IPS DF 4.7 (cell line): ENCODE data around the gene BCL2L13.
"Not testable (repeated sequence)": the region's sequence is repeated elsewhere in the genome, so short reads cannot be mapped to it uniquely, and the experiment has no call there.

Source experiments
- DNase-seq: peaks from one replicate; pipeline ENCODE4 v3.0.0-alpha.2; 2013; ENCODE audit warnings: low spot score; ENCODE audit errors: extremely low read depth

BCL2L13 gene

GRCh38 chr22:17694752-17695151 is 56.2 kb downstream of the BCL2L13 start:
- no peak for DNase-seq

- no peak for DNase-seq
These were observed 57.4 kb downstream of the BCL2L13 start for GRCh38 chr22:17695986-17696385.

GRCh38 chr22:17697196-17697595 is 58.6 kb downstream of the BCL2L13 start:
- not testable (repeated sequence) for DNase-seq

GRCh38 chr22:17698276-17698675 is 59.7 kb downstream of the BCL2L13 start:
- DNase-seq, result not testable (repeated sequence)

GRCh38 chr22:17698948-17699347 is 60.4 kb downstream of the BCL2L13 start:
- DNase-seq, result no peak

GRCh38 chr22:17699696-17700340 is 61.3 kb downstream of the BCL2L13 start:
- no peak for DNase-seq

GRCh38 chr22:17700778-17701177 is 62.2 kb downstream of the BCL2L13 start:
- DNase-seq, result no peak

- DNase-seq, result no peak
These were observed 65.3 kb downstream of the BCL2L13 start for GRCh38 chr22:17703811-17704210.

- no peak for DNase-seq
These were observed 67.0 kb downstream of the BCL2L13 start for GRCh38 chr22:17705546-17705945.

- DNase-seq, result peak; percentile 9
These were observed 67.7 kb downstream of the BCL2L13 start for GRCh38 chr22:17705951-17706900.

GRCh38 chr22:17706947-17707346 is 68.4 kb downstream of the BCL2L13 start:
- DNase-seq, result no peak

- DNase-seq, result no peak
These were observed 69.0 kb downstream of the BCL2L13 start for GRCh38 chr22:17707526-17707925.

- no peak for DNase-seq
These were observed 71.5 kb downstream of the BCL2L13 start for GRCh38 chr22:17710023-17710422.

GRCh38 chr22:17712441-17712840 is 73.9 kb downstream of the BCL2L13 start:
- no peak for DNase-seq

GRCh38 chr22:17716529-17716928 is 78.0 kb downstream of the BCL2L13 start:
- DNase-seq, result no peak

GRCh38 chr22:17717708-17718107 is 79.2 kb downstream of the BCL2L13 start:
- no peak for DNase-seq

- no peak for DNase-seq
These were observed 81.4 kb downstream of the BCL2L13 start for GRCh38 chr22:17719911-17720310.

GRCh38 chr22:17724241-17724640 is 85.7 kb downstream of the BCL2L13 start:
- DNase-seq, result no peak

- DNase-seq, result no peak
These were observed 86.3 kb downstream of the BCL2L13 start for GRCh38 chr22:17724678-17725499.

GRCh38 chr22:17725500-17725796 is 86.9 kb downstream of the BCL2L13 start:
- DNase-seq, result no peak

- no peak for DNase-seq
These were observed 87.7 kb downstream of the BCL2L13 start for GRCh38 chr22:17726006-17726927.
